Upper lobe of left lung (tissue), 6 donors: ENCODE measurements around the gene IFT25. TPM values are rescaled to one million over a fixed set of nuclear protein-coding genes. Genes with fewer than 3 reads are reported as not detected.

Source experiments
- ATAC-seq, 2 donors: fragments of 200-7000 bp; cut with Tn5 transposase; one replicate each; pipeline ENCODE4 v1.9.1; 2022; ENCODE audit warnings: mild to moderate bottlenecking in 2 of 2, moderate library complexity in 2 of 2; ENCODE audit not compliant: low FRiP score in 2 of 2
- DNase-seq, 2 donors: peaks; one replicate each; pipeline ENCODE4 v3.0.0-alpha.2; 2019 to 2020
- H3K27ac ChIP-seq, 4 donors: fragments of 200-600 bp; sonication (generic); one replicate each; pipeline ENCODE4 v1.5.1; 2016 to 2019
- H3K27me3 ChIP-seq, 4 donors: fragments of 200-600 bp; sonication (generic); one replicate each; pipeline ENCODE4 v1.5.1; 2017 to 2019
- H3K36me3 ChIP-seq, 4 donors: fragments of 200-600 bp; sonication (generic); one replicate each; pipeline ENCODE4 v1.5.1; 2016 to 2019
- H3K4me1 ChIP-seq, 4 donors: fragments of 200-600 bp; sonication (generic); one replicate each; pipeline ENCODE4 v1.5.1; 2018 to 2019
- H3K4me3 ChIP-seq, 4 donors: fragments of 200-600 bp; sonication (generic); one replicate each; pipeline ENCODE4 v1.5.1; 2017 to 2019; ENCODE audit warnings: mild to moderate bottlenecking in 2 of 4, moderate library complexity in 1 of 4
- H3K9me3 ChIP-seq, 4 donors: fragments of 200-600 bp; sonication (generic); one replicate each; pipeline ENCODE4 v1.5.1; 2018 to 2019
- EP300 ChIP-seq, 4 donors: sonication (generic); formaldehyde crosslinking; IDR thresholded peaks; one replicate each; pipeline ENCODE4 v1.5.1; 2017; ENCODE audit warnings: antibody characterized with exemption in 4 of 4, control low read depth in 2 of 4
- POLR2A ChIP-seq, 4 donors: fragments of 450-650 bp; IDR thresholded peaks; one replicate each; pipeline ENCODE4 v1.5.1; 2016 to 2017; ENCODE audit warnings: antibody characterized with exemption in 4 of 4, mild to moderate bottlenecking in 2 of 4
- POLR2AphosphoS5 ChIP-seq, 2 donors: sonication (generic); formaldehyde crosslinking; IDR thresholded peaks; one replicate each; pipeline ENCODE4 v1.5.1; 2017; ENCODE audit warnings: antibody characterized with exemption in 2 of 2
- WGBS, 2 donors: methylation state at CpG; one replicate each; pipeline ENCODE4 v1.1.5; 2017 to 2018; 5-methylcytosine and 5-hydroxymethylcytosine counted together
- total RNA-seq, 6 donors: library from RNA; depleted of rRNA in 4 of 6; stranded (reverse); fragments of >200 nt in 4 of 6; gene quantifications; one replicate each; pipeline versions ENCODE4 v1.1.0 to v1.2.1, GENCODE V29; 2016 to 2021
- TF ChIP-seq, protein P1 (sequence below), 6 experiments: fragments of 450-650 bp in 4 of 6; fragments of 200-600 bp in 2 of 6; sonication (generic) in 2 of 6; IDR thresholded peaks; one replicate each; pipeline ENCODE4 v1.5.1; 2016 to 2019; ENCODE audit warnings: antibody characterized with exemption in 6 of 6
- donor health status: DM: no; HTN: no; CAD: no; lungs with moderate emphysema.
- donor health status: DM: no; HTN: yes; CAD: no; lungs with severe emphysema.

The IFT25 gene
- total RNA-seq, 6 donors from 2014 or later = 11.1 to 35.5 (median 15.8) TPM

DNA sequence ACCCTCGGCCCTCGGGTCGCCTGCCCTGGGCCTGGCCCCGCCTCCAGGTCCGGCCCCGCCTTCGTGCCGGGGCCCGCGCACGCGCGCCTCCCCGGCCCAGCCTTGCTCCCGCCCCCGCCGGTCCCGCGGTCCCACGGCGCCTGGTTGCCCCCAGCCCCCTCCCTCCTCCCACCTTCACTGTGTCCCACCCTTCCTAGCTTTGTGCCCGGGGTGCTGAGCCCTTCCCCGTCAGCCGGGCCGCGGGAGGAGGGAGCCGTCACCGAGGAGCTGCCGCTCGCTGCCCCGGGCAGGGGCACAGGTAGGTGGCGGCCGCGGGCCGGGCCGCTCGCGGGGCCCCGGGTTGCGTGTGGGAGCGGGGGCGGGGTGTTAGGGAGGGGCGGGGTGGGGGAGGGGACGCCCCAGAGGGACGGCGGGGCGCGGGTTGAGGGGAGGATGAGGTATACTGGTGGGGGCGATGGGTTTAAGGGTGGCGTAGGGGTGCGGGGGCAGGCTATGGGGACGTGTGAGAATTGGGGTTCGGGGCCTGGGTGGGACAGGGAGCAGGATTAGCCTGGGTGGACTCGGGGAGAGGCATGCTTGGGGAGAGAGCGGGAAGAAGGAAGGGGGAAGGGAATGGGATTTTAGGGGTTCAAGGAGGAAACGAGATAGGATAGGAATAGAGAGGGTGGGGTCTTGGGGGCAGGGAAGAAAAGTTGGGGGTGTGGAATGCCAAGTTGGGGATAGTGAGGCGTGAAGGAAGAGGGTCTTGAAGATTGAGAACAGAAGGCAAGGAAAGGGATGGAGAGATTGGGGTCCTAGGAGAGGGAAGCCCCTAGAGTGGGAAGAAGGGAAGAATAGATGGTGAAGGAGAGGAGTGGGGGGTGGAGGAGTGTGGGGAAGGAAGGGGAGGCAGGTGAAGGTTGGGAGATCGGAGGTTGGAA, 1.0 kb upstream of the IFT25 start, which contains the start of gene LRRC42:
Gene LRRC42, plus strand, starts transcription at position 99 of the 920 bp plus-strand sequence. CDS start 5,650 bp downstream, outside the sequence.
- Histone ChIP-seq H3K4me1 (peaks cover 14 to 37% (median 24%) of the 10 kb centered on the region in 4 donors), H3K27me3 (no peaks in the 10 kb centered on the region), H3K36me3 (peaks cover 0 to under 1% (median 0%) of the 10 kb centered on the region in 4 donors), H3K4me3 (peak within 1 kb of the TSS; percentile 66 to 93 (median 90)), H3K9me3 (no peaks in the 10 kb centered on the region), H3K27ac (peak within 1 kb of the TSS; percentile 85 to 96 (median 93))
- WGBS, 2 donors = 3 to 8% methylated on average over 19 to 36 of the region's 58 CpGs
- TF ChIP-seq, protein P1, sequence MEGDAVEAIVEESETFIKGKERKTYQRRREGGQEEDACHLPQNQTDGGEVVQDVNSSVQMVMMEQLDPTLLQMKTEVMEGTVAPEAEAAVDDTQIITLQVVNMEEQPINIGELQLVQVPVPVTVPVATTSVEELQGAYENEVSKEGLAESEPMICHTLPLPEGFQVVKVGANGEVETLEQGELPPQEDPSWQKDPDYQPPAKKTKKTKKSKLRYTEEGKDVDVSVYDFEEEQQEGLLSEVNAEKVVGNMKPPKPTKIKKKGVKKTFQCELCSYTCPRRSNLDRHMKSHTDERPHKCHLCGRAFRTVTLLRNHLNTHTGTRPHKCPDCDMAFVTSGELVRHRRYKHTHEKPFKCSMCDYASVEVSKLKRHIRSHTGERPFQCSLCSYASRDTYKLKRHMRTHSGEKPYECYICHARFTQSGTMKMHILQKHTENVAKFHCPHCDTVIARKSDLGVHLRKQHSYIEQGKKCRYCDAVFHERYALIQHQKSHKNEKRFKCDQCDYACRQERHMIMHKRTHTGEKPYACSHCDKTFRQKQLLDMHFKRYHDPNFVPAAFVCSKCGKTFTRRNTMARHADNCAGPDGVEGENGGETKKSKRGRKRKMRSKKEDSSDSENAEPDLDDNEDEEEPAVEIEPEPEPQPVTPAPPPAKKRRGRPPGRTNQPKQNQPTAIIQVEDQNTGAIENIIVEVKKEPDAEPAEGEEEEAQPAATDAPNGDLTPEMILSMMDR (IDR thresholded peaks at IDR 0.05) = peak in 4 of 6 experiments; percentile 21 to 31 (median 30)
- TF ChIP-seq POLR2AphosphoS5 (IDR thresholded peaks at IDR 0.05) (peak in 1 of 2 donors; percentile 56), POLR2A (IDR thresholded peaks at IDR 0.05) (peak in 1 of 4 donors; percentile 45), EP300 (IDR thresholded peaks at IDR 0.05) (no peak)
- ATAC-seq = peak; percentile 91 to 94
- no peak for DNase-seq

DNA sequence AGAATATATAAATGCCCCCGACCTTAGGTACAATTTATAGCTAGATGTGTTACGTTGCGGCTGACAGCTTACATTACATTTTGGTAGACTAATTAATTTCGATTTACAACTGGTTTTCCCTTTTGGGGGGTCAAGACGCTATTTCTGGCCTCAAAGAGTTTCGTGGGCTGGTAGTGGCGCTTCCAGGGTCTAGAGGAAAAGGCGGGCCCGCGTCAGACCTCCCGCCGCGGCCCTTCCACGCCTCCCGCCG, 391 bp downstream of the IFT25 start:
- peak in 1 of 2 donors; percentile 52 for ATAC-seq
- 0% methylated on average over 16 of the region's 16 CpGs for WGBS, 2 donors

DNA sequence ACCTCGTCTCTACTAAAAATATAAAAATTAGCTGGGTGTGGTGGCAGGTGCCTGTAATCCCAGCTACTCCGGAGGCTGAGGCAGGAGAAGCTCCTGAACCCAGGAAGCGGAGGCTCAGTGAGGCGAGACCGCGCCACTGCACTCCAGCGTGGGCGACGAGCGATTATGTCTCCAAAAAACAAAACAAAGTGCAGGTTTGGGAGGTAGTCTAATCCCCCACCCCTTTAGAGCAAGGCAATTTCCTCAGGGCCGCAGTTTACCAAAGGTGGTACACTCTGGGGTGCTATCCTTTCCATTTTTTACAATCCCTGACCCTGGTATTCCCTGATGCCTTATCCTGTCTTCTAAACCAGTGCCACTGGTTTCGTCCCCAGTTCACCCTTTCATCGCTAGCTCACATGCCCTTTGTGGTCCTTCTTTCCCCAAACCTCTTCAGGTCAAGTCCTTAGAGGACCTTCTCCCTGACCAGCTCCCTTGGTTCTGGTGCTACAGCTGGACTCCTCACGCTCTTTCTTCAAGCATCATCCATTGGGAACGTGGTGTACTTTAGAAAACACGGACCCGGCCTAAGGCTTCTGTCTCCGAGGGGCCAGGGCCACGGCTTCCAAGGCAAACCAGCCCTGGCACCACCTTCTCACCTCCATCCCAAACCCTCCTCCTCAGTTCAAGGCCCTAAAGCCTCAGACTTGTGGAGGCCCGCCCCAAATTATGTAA, 873 bp downstream of the IFT25 start:
- ATAC-seq (no peak), DNase-seq (peak in 1 of 2 donors; percentile 59)
- WGBS, 2 donors = 62 to 65% methylated on average over 20 of the region's 20 CpGs
- Histone ChIP-seq H3K4me3 (peak overlapping the region; percentile 66 to 93 (median 90)), H3K27me3 (no peaks in the 10 kb centered on the region), H3K36me3 (no peaks in the 10 kb centered on the region), H3K27ac (peak overlapping the region; percentile 85 to 96 (median 93)), H3K9me3 (no peaks in the 10 kb centered on the region), H3K4me1 (peaks cover 14 to 41% (median 24%) of the 10 kb centered on the region in 4 donors)
- TF ChIP-seq EP300 (IDR thresholded peaks at IDR 0.05) (no peak), POLR2A (IDR thresholded peaks at IDR 0.05) (no peak), POLR2AphosphoS5 (IDR thresholded peaks at IDR 0.05) (no peak)
- TF ChIP-seq, protein P1 (IDR thresholded peaks at IDR 0.05) = no peak

More for the DNA sequence above, 391 bp downstream of the IFT25 start:
- no peaks in the 10 kb centered on the region for H3K27me3 ChIP-seq
- peak overlapping the region; percentile 66 to 93 (median 90) for H3K4me3 ChIP-seq
- H3K27ac ChIP-seq = peak overlapping the region; percentile 85 to 96 (median 93)
- no peaks in the 10 kb centered on the region for H3K9me3 ChIP-seq
- DNase-seq = no peak
- H3K36me3 ChIP-seq = no peaks in the 10 kb centered on the region
- TF ChIP-seq, protein P1 (IDR thresholded peaks at IDR 0.05) = no peak
- TF ChIP-seq POLR2AphosphoS5 (IDR thresholded peaks at IDR 0.05) (no peak), EP300 (IDR thresholded peaks at IDR 0.05) (no peak), POLR2A (IDR thresholded peaks at IDR 0.05) (no peak)
- H3K4me1 ChIP-seq = peaks cover 14 to 41% (median 24%) of the 10 kb centered on the region in 4 donors

DNA sequence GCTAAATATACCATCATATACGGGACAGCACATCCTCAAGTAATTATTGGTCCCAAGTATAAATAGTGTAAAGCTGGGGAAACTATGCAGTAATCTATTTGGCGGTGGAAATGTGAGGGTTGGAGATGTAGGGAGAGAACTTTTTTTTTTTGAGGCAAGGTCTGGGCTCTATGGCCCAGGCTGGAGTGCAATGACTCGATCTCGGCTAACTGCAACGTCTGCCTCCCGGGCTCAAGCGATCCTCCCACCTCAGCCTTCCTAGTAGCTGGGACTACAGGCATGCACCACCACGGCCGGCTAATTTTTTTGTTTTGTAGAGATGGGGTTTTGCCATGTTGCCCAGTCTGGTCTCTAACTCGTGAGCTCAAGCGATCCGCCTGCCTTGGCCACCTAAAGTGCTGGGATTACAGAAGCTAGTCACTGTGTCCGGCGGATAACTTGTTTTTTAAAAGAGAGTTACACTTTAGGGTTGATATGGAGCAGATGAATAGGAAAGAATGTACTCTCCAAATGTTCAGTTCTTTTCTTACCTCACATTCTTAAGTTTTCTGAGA, 1.9 kb downstream of the IFT25 start:
- TF ChIP-seq, protein P1 (IDR thresholded peaks at IDR 0.05) = no peak
- TF ChIP-seq POLR2A (IDR thresholded peaks at IDR 0.05) (no peak), POLR2AphosphoS5 (IDR thresholded peaks at IDR 0.05) (no peak), EP300 (IDR thresholded peaks at IDR 0.05) (no peak)
- Histone ChIP-seq H3K27me3 (no peaks in the 10 kb centered on the region), H3K36me3 (no peaks in the 10 kb centered on the region), H3K4me1 (peaks cover 14 to 41% (median 24%) of the 10 kb centered on the region in 4 donors), H3K9me3 (no peaks in the 10 kb centered on the region), H3K27ac (no peak overlapping the region), H3K4me3 (no peak overlapping the region)
- WGBS, 2 donors = 95 to 96% methylated on average over 14 of the region's 14 CpGs
- DNase-seq = no peak
- ATAC-seq = no peak
